H7 (cell line): Measurements from ENCODE around the gene GPHN. TPM values are rescaled to one million over a fixed set of nuclear protein-coding genes. Genes with fewer than 3 reads are reported as not detected.
"Not testable (repeated sequence)": the region's sequence is repeated elsewhere in the genome, so short reads cannot be mapped to it uniquely, and the experiment has no call there.

Source experiments
- DNase-seq: peaks from one replicate; pipeline ENCODE4 v3.0.0; 2012
- H3K27me3 ChIP-seq: 2 replicates; pipeline ENCODE4 v1.6.0; 2011; ENCODE audit warnings: mild to moderate bottlenecking, low read length; ENCODE audit not compliant: control insufficient read depth, insufficient read depth
- H3K36me3 ChIP-seq: replicated peaks from 2 replicates; pipeline ENCODE4 v1.5.1; 2011; ENCODE audit warnings: low read length; ENCODE audit not compliant: control insufficient read depth, insufficient read depth
- H3K4me3 ChIP-seq: 2 replicates; pipeline ENCODE4 v1.5.1; 2011; ENCODE audit warnings: low read depth, mild to moderate bottlenecking, control low read depth, low read length, moderate library complexity; ENCODE audit not compliant: insufficient read depth
- total RNA-seq: library from RNA; depleted of rRNA; stranded (reverse); fragments of >200 nt; shearing (Covaris generic); gene quantifications from 2 replicates; pipeline ENCODE4 v1.2.3, GENCODE V29; 2014

GPHN gene
- total RNA-seq, 1 experiment from 2014 or later = 14.2 TPM

DNA sequence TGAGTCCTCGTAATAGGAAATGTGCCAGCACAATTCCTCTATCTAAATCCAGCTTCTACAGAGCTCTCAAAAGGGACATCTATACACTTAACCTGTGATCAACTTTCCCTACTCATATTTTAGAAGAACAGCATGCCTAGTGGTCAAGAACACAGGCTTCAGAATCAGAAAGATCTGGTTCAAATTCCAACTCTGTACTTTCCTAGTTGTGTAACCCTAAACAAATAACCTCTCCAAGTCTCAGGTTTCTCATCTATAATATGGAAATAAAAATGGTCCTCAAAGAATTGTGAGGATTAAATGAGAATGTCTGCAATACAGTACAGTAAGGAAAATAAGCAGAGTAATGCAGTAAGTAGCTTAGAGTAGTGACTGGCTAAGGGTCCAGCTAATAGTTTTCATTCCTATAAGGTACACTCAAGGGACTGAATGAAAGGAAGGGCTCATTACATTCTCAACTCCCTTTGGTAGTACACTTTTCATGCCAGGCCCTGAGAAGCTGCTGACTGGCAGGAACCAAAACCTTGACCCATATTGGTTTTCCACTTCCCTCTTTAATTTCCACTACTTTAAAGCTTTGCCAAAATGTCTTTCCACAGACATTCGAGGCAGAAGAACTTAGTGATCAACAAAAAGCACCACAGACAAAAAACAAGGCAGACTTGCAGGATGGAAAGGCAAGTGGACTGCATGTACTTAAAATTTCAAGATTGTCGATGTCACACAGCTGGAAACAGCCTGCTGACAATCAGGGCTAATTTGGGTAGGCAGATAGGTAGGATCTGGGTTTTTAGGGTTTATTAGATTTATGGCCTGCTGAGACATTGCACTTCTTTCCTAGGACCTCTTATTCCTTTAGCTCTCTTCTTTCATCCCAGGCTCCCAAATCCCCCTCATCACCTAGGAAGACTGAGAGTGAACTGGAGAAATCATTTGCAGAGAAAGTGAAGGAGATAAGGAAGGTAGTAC lies 17.5 kb upstream of the GPHN start:
- no peak overlapping the region for H3K4me3 ChIP-seq
- no peaks in the 10 kb centered on the region for H3K36me3 ChIP-seq
- no peaks in the 10 kb centered on the region for H3K27me3 ChIP-seq
- no peak for DNase-seq

DNA sequence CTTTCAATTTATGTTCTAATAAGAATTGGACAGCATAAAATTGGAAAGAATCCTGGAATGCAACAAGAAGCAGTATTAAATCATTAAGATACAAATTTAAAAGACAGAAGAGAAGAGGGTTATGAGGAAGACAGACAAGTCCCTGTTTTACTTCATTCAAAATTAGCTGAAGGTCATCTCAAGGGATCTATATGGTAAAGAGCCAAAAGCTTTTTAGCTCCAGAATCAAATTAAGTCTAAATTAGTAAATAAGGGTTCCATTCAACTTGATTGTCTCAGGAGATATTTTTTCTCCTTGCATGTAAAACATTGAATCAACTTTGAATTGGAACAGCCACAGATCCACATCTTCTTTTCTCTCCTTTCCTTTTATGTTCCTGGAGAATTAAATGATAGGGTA lies 14.2 kb upstream of the GPHN start:
- no peak for DNase-seq
- Histone ChIP-seq H3K4me3 (no peak overlapping the region), H3K36me3 (no peaks in the 10 kb centered on the region), H3K27me3 (no peaks in the 10 kb centered on the region)

DNA sequence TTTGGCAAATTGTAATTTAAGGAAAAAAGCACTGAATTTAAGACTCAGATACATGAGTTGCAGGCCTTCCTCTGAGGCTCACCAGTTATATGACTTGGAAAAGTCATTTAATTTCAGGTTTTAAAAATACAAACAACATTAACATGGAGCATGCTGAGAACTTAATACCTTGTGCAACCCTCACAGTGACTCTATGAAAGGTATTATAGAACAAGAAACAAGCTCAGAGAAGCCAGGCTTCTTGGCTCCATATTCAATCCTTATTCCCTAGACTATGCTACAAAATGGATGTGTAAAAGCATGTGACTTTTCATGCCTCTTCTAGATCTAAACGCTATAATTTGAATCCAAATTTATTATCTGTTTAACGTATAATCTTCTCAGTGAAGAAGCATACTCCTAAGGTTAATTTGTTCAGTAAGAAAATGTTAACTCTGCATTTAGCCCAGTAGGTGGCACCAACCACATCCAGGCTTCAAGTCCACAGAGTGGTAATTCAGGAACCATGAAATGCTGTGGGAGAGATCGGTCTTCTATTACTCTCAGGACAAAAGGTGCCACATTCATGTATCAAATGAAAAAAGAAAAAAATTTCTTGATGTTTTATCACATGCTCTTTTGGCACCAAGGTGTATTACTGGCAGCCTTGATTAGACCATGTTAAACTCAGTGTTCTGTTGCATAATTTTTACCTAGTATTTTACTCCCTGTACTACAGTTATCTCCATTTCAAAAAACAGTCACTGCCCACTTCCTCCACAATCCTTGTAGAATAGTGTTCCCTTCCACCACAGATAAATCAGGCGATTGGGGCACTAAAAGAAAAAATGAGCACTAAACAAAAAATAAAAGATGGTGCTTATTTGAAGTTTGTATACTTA lies 12.5 kb upstream of the GPHN start:
- no peaks in the 10 kb centered on the region for H3K36me3 ChIP-seq
- no peaks in the 10 kb centered on the region for H3K27me3 ChIP-seq
- peak; percentile 16 for DNase-seq
- no peak overlapping the region for H3K4me3 ChIP-seq

DNA sequence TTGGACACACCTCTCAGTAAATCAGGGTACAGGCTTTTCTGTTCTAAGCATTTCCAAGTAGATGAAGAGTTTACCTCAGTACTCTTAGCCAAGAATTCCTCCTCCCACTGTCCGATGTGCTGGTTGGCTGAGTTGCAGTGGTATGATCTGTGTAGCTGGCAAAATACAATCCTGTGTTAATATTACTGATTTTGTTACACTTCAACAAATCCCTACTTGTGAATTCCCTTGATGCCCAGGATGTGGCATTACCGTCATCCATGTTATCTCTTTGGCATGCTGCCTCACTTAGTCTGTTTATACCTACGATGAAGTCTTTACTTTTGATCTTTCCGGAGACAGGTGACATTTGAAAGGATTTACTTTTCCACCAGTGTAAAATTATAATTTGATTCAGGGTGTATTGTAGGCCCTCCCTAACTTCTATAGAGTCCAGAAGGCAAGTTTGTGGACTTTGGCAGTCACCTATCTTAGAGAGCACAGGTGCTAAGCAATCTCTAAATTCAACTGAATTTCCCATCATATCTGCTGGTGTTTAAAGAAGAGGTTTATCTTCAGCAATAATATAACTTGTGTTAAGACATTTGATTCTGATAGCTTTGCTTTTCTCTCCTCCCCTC lies 11.6 kb upstream of the GPHN start:
- H3K36me3 ChIP-seq = no peaks in the 10 kb centered on the region
- no peak overlapping the region for H3K4me3 ChIP-seq
- DNase-seq = no peak
- H3K27me3 ChIP-seq = no peaks in the 10 kb centered on the region

DNA sequence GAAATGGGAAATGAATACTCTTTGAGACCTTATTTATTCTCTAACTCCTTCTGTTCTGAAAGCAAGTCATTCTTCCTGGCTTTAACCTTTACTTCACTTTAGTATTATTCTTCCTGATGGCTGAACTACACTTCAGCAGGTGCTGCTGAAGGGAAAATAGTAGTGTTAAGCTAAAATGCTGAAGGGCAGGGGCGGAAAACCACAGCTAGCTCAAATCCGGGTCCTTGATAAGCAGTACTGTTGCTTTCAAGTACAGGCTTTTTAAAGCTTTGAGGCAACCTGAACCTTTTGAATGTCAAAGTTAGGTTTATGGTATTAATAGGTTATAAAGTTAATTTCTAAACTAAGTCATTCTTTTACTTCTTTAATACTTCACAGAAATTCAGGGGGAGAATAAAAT lies 11.0 kb upstream of the GPHN start:
- no peaks in the 10 kb centered on the region for H3K27me3 ChIP-seq
- no peak for DNase-seq
- H3K4me3 ChIP-seq = no peak overlapping the region
- H3K36me3 ChIP-seq = no peaks in the 10 kb centered on the region

DNA sequence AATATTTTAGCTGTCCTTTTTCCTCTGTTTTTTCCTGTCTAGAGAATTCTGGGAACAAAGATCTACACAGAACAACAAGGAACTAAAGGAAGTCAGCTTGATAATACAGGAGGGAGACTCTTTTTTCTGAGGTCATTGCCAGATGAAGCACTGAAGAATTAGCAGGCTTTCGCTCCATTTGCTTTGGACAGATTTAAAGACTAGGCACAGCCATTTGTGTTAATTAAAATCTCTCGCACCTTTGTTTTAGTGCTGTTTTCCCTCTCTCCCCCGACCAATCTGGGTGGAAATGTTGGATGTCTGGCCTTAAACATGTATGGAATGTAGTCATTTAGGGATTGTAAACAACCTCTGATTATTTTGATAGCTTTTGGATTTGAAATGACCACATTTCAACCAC lies 9.6 kb upstream of the GPHN start:
- Histone ChIP-seq H3K36me3 (no peaks in the 10 kb centered on the region), H3K4me3 (no peak overlapping the region), H3K27me3 (no peaks in the 10 kb centered on the region)
- DNase-seq = no peak

DNA sequence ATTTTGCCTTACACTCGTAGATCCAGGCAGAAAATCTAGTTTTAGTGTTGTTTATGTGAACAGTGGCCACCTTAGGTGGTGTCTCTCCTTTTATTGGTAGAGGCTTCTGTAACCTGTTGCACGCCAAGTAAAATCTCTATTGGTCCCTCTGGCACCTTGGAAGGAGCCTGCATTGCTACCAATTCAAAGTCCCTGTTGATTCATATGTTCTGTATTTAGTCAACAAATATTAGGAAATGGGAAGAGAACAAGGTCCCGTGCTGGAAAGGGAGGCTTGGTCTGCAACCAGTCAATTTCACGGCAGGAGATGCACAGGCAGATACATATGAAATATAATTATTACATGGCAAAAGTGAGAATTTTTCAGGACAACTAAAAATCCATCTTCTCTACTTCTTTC lies 6.4 kb upstream of the GPHN start:
- no peaks in the 10 kb centered on the region for H3K36me3 ChIP-seq
- no peak for DNase-seq
- no peak overlapping the region for H3K4me3 ChIP-seq
- H3K27me3 ChIP-seq = no peaks in the 10 kb centered on the region

DNA sequence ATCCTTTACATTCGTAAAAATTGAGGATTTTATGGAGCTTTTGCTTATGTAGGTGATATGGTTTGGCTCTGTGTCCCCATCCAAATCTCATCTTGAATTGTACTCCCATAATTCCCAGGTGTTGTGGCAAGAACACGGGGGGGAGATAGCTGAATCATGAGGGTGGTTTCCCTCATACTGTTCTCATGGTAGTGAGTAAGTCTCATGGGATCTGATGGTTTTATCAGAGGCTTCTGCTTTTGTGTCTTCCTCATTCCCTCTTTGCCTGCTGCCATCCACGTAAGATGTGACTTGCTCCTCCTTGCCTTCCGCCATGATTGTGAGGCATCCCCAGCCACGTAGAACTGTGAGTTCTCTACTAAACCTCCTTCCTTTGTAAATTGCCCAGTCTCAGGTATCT lies 5.1 kb upstream of the GPHN start:
- H3K4me3 ChIP-seq, H3K36me3 ChIP-seq, DNase-seq, H3K27me3 ChIP-seq: not testable (repeated sequence)

DNA sequence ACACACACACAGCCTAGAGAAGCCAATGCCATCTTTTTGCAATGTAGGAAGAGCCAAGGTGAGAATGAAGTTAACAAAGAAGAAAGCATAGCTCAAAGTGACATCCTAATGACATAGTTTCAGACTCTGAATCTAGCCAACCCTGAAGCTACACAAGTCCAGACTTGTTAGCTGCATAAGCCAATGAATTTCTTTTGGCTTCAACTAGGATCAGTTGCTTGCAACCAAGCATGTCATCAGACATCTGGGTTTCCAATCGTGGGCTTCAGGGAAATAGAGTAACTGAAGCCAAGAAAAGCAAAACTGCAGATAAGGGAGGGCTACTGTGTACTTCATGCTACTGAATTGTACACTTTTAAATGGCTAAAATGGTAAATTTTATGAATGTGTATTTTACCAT lies 4.4 kb upstream of the GPHN start:
- Histone ChIP-seq H3K36me3 (no peaks in the 10 kb centered on the region), H3K4me3 (no peak overlapping the region), H3K27me3 (no peaks in the 10 kb centered on the region)
- no peak for DNase-seq

DNA sequence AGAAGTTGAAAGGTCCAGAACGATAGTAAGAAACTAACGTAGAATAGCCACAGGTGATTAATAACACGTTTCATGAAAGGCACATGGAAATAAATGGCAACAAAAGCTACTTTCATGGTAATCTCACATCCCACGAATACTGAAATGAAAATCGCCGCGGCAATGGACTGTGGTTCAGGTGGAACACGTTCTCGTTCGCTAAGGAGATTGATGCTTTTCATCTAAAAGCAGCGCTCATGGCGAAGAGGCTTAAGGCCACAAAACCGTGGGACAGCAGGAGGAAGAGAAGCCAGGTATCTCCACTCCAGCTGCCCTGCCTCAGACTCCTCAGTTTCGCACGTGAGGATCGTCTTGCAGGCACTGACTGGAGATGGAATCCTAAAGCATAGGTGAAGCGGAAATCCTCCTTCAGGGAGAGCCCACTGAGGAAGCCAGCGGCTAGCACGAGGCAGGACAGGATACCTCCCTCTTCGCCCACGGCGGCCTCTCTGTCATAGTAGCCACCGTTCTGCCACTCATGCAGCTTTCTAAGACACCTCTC lies 696 bp upstream of the GPHN start:
- Histone ChIP-seq H3K36me3 (no peaks in the 10 kb centered on the region), H3K4me3 (peak overlapping the region; percentile 92)
- no peak for DNase-seq

DNA sequence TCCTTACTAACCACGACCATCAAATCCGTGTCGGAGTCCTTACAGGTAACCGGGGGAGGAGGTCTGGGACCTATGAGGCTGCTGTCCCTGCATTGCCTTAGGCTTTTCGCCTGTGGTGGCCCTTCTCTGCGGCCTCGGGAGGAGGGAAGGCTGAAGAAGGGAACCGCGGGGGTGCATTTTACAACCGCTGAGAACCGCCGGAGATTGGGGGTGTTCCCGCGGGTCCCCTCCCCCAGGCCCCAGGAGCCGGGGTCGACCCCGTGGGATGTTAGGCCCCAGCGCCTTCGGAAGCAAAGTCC lies 549 bp downstream of the GPHN start:
- H3K4me3 ChIP-seq = peak overlapping the region; percentile 92
- H3K36me3 ChIP-seq = no peaks in the 10 kb centered on the region
- no peak for DNase-seq
- H3K27me3 ChIP-seq = peaks cover 10% of the 10 kb centered on the region

More for the DNA sequence above, 696 bp upstream of the GPHN start:
- H3K27me3 ChIP-seq = peaks cover 10% of the 10 kb centered on the region

DNA sequence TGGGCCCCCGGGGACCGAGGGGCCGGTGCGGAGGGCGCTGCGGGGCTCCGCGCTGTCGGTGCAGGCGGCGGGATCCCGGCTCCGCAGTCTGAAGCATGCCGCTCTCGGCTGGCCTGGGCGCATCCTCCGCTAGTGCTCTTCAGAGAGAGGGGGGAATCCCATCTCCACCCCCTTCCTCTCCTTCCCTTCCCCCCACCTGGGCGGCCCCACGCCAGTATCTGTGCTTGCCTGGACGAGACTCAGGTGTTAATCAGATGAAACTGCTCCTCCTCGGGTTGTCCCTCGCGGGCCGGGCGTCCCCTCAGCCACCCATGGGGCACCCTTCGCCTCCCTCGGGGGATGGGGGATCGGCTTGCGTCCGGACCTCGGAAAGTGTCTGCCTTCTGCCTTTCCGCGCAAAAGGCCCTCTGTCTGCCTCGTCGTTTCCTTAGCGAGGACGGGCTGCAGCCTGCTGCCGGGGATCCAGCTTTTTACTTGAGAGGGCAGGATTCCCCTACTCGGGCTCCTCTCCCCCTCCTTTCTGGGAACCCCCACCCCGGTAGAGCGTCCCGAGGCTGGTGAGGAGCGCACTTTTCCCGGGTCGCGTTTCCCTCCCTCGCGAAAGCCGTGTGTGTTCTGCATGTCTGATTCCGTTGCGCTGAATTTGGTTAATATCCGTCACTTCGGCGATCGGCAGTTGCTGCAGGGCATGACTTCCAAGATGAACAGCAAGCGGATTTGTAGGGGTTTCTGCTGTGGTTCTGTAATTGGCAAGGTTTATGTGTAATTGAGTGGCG lies 1.1 kb downstream of the GPHN start:
- Histone ChIP-seq H3K27me3 (peaks cover 10% of the 10 kb centered on the region), H3K36me3 (no peaks in the 10 kb centered on the region), H3K4me3 (peak overlapping the region; percentile 92)
- peak; percentile 72 for DNase-seq

DNA sequence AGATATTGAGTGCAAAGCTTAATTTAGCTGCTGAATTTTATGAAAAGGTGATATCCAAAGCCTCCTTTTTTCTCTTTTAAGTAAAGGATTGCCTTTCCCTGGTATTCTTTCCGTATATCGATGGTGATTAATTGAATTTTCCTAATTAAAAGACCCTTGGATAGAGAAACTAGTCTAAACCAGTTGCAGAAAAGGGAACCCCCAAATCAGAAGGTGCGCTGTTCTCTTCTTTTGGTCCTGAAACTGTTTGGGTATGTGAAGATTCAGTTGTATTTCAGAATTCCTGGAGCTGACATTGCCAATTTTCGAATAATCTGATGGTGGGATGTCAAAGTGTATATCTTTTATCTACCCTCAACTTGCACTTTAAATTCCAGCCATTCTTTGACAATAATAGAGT lies 1.9 kb downstream of the GPHN start:
- H3K27me3 ChIP-seq = peaks cover 10% of the 10 kb centered on the region
- no peaks in the 10 kb centered on the region for H3K36me3 ChIP-seq
- no peak overlapping the region; the same call in 1 of the 2 replicates for H3K4me3 ChIP-seq
- peak; percentile 5 for DNase-seq

DNA sequence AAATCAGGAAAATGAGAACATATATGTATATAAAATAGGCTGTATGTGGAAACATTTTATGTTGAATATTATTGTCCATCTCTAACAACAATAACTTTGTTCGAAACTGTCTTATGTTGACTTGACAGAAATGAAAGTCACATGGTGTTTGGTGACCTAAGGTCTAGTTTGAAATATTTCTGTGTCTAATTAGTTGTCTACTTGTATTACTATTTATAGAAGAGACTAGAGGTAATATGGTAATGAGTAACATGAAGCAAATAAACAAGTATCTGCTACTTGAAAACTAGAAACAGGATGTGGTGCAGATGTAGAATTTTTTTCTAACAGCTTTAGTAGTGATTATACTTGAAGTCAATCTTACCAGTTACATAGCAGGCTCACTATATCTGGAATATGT lies 3.9 kb downstream of the GPHN start:
- peaks cover 10% of the 10 kb centered on the region for H3K27me3 ChIP-seq
- no peak overlapping the region for H3K4me3 ChIP-seq
- DNase-seq = no peak
- H3K36me3 ChIP-seq = no peaks in the 10 kb centered on the region
